Activated CD8-positive, alpha-beta memory T cell treated with anti-CD3 and anti-CD28 coated beads for 24 hours (primary cell): ENCODE data around the gene LRP1B.
"Not testable (repeated sequence)": the region's sequence is repeated elsewhere in the genome, so short reads cannot be mapped to it uniquely, and the experiment has no call there.

Source experiments
- DNase-seq: peaks from one replicate; pipeline ENCODE4 v3.0.0-alpha.2; 2020

LRP1B gene

GRCh38 chr2:142100970-142101369 lies 29.8 kb downstream of the LRP1B start:
- DNase-seq, result no peak

- no peak for DNase-seq
Observed at GRCh38 chr2:142100139-142100873, 30.5 kb downstream of the LRP1B start.

- DNase-seq, result no peak
Observed at GRCh38 chr2:142097711-142098110, 33.1 kb downstream of the LRP1B start.

- no peak for DNase-seq
Observed at GRCh38 chr2:142095647-142096046, 35.2 kb downstream of the LRP1B start.

GRCh38 chr2:142094233-142094632 lies 36.6 kb downstream of the LRP1B start:
- DNase-seq, result no peak

- no peak for DNase-seq
Observed at GRCh38 chr2:142088058-142088568, 42.7 kb downstream of the LRP1B start.

GRCh38 chr2:142087585-142087984 lies 43.2 kb downstream of the LRP1B start:
- not testable (repeated sequence) for DNase-seq

- DNase-seq, result no peak
Observed at GRCh38 chr2:142082368-142082767, 48.4 kb downstream of the LRP1B start.

GRCh38 chr2:142076317-142076716 lies 54.5 kb downstream of the LRP1B start:
- DNase-seq, result no peak

GRCh38 chr2:142075826-142076225 lies 55.0 kb downstream of the LRP1B start:
- no peak for DNase-seq

GRCh38 chr2:142069251-142069888 lies 61.4 kb downstream of the LRP1B start:
- no peak for DNase-seq

GRCh38 chr2:142065700-142066099 lies 65.1 kb downstream of the LRP1B start:
- DNase-seq, result no peak

- no peak for DNase-seq
Observed at GRCh38 chr2:142065156-142065555, 65.7 kb downstream of the LRP1B start.

GRCh38 chr2:142061733-142062132 lies 69.1 kb downstream of the LRP1B start:
- DNase-seq, result no peak

GRCh38 chr2:142058149-142058548 lies 72.7 kb downstream of the LRP1B start:
- DNase-seq, result no peak

GRCh38 chr2:142056784-142057183 lies 74.0 kb downstream of the LRP1B start:
- DNase-seq, result no peak

- no peak for DNase-seq
Observed at GRCh38 chr2:142052220-142052863, 78.5 kb downstream of the LRP1B start.

GRCh38 chr2:142048581-142048980 lies 82.2 kb downstream of the LRP1B start:
- DNase-seq, result no peak

- no peak for DNase-seq
Observed at GRCh38 chr2:142045641-142046040, 85.2 kb downstream of the LRP1B start.

- DNase-seq, result no peak
Observed at GRCh38 chr2:142044197-142044596, 86.6 kb downstream of the LRP1B start.

- no peak for DNase-seq
Observed at GRCh38 chr2:142042536-142043199, 88.1 kb downstream of the LRP1B start.

GRCh38 chr2:142041996-142042395 lies 88.8 kb downstream of the LRP1B start:
- DNase-seq, result no peak

- DNase-seq, result no peak
Observed at GRCh38 chr2:142041105-142041504, 89.7 kb downstream of the LRP1B start.
